Measurements from ENCODE around the gene TMUB2.
"Not testable (repeated sequence)": the region's sequence is repeated elsewhere in the genome, so short reads cannot be mapped to it uniquely, and the experiment has no call there.

GRCh38 chr17:44237886-44238285 lies 51.1 kb downstream of the TMUB2 start:
- not testable (repeated sequence) for TF ChIP-seq CTCF (IDR thresholded peaks at IDR 0.05 in 8 of 11, conservative IDR thresholded peaks at IDR 0.05 in 3 of 11); POLR2A (IDR thresholded peaks at IDR 0.05); POLR2AphosphoS5 (IDR thresholded peaks at IDR 0.05)

All from spleen (tissue), 7 donors.